22Rv1 (cell line): Measurements from ENCODE around the gene DCHS1.

Source experiments
- ZFX ChIP-seq: fragments of 450-650 bp; IDR thresholded peaks from 2 replicates; pipeline ENCODE4 v1.6.1; 2017; ENCODE audit warnings: antibody characterized with exemption, borderline replicate concordance
- TF ChIP-seq, protein P1 (sequence below): fragments of 450-650 bp; IDR thresholded peaks from 2 replicates; pipeline ENCODE4 v1.5.1; 2017; ENCODE audit warnings: mild to moderate bottlenecking

DNA sequence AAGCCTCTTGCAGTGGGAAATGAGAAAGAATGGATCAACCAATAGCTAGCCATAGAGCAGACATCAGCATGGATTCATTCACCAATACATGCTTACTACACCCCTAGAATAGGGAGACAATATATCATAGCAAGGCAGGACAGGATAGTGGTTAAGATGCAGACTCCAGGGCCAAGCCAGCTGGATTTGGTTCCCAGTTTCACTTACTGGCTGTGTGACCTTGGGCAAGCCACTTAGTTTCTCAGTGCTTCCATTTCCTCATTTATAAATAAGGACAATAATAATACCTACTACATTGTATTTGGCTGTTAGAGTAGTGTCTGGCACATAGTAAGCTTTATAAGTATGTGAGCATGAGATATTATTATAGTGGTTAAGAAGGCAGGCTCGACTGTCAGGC lies 7.1 kb downstream of the DCHS1 start:
- TF ChIP-seq, protein P1, sequence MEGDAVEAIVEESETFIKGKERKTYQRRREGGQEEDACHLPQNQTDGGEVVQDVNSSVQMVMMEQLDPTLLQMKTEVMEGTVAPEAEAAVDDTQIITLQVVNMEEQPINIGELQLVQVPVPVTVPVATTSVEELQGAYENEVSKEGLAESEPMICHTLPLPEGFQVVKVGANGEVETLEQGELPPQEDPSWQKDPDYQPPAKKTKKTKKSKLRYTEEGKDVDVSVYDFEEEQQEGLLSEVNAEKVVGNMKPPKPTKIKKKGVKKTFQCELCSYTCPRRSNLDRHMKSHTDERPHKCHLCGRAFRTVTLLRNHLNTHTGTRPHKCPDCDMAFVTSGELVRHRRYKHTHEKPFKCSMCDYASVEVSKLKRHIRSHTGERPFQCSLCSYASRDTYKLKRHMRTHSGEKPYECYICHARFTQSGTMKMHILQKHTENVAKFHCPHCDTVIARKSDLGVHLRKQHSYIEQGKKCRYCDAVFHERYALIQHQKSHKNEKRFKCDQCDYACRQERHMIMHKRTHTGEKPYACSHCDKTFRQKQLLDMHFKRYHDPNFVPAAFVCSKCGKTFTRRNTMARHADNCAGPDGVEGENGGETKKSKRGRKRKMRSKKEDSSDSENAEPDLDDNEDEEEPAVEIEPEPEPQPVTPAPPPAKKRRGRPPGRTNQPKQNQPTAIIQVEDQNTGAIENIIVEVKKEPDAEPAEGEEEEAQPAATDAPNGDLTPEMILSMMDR: no peak
- TF ChIP-seq ZFX: no peak
